Activated gamma-delta T cell treated with anti-CD3 and anti-CD28 coated beads, Interleukin-2, amount 50 U/mL, for 16 hours (primary cell): ENCODE data around the gene HTR5A.

Experiments used
- DNase-seq: peaks from one replicate; pipeline ENCODE4 v3.0.0-alpha.2; 2020; ENCODE audit warnings: low read depth

The HTR5A gene

GRCh38 chr7:155090684-155091083, 20.6 kb downstream of the HTR5A start:
- no peak for DNase-seq

- no peak for DNase-seq
These were observed 23.5 kb downstream of the HTR5A start for GRCh38 chr7:155093596-155093995.

- no peak for DNase-seq
These were observed 24.6 kb downstream of the HTR5A start for GRCh38 chr7:155094636-155095135.

GRCh38 chr7:155097338-155097737, 27.2 kb downstream of the HTR5A start:
- DNase-seq, result no peak

GRCh38 chr7:155103839-155104238, 33.7 kb downstream of the HTR5A start:
- DNase-seq, result no peak

GRCh38 chr7:155104913-155105312, 34.8 kb downstream of the HTR5A start:
- no peak for DNase-seq

GRCh38 chr7:155106356-155106755, 36.2 kb downstream of the HTR5A start:
- DNase-seq, result no peak

GRCh38 chr7:155107126-155107525, 37.0 kb downstream of the HTR5A start:
- DNase-seq, result no peak

- no peak for DNase-seq
These were observed 38.2 kb downstream of the HTR5A start for GRCh38 chr7:155108144-155108901.

- DNase-seq, result no peak
These were observed 39.0 kb downstream of the HTR5A start for GRCh38 chr7:155109121-155109520.

- DNase-seq, result no peak
These were observed 45.2 kb downstream of the HTR5A start for GRCh38 chr7:155115288-155115687.

- no peak for DNase-seq
These were observed 49.8 kb downstream of the HTR5A start for GRCh38 chr7:155119801-155120382.

GRCh38 chr7:155120460-155120859, 50.3 kb downstream of the HTR5A start:
- DNase-seq, result no peak

GRCh38 chr7:155122831-155123230, 52.7 kb downstream of the HTR5A start:
- no peak for DNase-seq

GRCh38 chr7:155123413-155123812, 53.3 kb downstream of the HTR5A start:
- no peak for DNase-seq

GRCh38 chr7:155124706-155125105, 54.6 kb downstream of the HTR5A start:
- no peak for DNase-seq

GRCh38 chr7:155129186-155129585, 59.1 kb downstream of the HTR5A start:
- DNase-seq, result no peak

- no peak for DNase-seq
These were observed 59.7 kb downstream of the HTR5A start for GRCh38 chr7:155129789-155130188.

- no peak for DNase-seq
These were observed 60.4 kb downstream of the HTR5A start for GRCh38 chr7:155130493-155130892.

- no peak for DNase-seq
These were observed 61.0 kb downstream of the HTR5A start for GRCh38 chr7:155131090-155131489.

- no peak for DNase-seq
These were observed 62.3 kb downstream of the HTR5A start for GRCh38 chr7:155132431-155132830.

- DNase-seq, result no peak
These were observed 66.6 kb downstream of the HTR5A start for GRCh38 chr7:155136619-155137243.
